Hippocampal formation (tissue), 2 donors: ENCODE data around the gene PIP5K1B.

ENCODE experiments used
- DNase-seq, 2 donors: peaks; one replicate each; lab custom pipeline; 2025; lab: John Stamatoyannopoulos, UW

Gene PIP5K1B

DNA sequence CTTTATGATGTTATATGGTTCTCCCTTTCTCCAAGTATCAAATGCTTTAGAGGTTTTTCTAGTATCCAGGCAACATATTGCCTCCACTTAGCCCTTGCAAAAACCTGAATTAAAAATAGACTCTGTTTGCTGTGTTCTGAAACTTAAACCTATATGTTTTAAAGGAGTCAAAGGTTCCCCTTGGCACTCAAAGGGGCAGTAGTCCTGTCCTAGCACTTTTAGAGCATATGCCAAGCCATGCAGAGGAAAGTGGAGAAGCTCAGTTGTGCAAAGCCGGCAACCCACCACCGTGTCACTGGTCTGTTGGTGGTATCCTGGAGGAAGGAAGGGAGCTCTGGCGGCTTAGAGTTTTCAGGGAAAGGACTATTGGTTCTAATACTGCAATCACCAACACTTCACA is 154.3 kb downstream of the PIP5K1B start:
- no peak for DNase-seq

DNA sequence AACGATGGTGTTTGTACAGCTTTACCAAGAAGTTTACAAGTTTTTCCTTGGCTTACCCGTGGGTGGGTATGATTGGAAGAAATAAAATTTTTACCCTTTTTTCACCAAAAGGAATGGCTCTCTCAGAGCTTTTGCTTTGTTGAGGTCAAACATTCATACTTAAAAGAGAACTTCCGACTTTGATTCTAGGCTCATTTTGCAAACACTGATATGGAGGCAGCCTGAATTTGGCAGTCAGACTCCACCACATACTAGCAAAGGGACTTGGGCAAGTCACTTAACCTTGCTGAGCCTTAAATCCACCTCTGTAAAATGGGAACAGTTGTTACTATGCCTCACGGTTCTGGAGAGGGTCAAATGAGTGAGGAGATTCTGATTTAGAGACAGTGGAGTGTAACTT is 155.4 kb downstream of the PIP5K1B start:
- DNase-seq = no peak

DNA sequence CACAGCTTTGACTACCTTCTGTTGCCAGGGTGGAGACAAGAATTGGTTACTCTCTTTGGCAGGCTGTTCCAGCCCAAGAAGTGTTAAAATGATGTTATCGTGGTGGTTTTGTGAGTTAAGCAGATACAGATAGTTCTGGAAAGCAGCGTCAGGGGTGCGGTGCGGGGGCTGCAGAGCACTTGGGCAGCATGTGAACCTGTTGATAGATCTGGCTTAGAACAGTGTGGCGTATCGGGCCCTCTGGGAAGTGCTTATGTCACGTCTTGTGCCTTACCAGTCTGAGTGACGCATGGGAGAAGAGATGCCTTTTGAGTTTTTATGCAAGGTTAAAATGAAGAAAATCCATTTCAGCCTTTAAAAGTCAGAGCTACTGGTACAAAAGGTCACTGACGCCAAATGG is 156.4 kb downstream of the PIP5K1B start:
- DNase-seq = no peak

DNA sequence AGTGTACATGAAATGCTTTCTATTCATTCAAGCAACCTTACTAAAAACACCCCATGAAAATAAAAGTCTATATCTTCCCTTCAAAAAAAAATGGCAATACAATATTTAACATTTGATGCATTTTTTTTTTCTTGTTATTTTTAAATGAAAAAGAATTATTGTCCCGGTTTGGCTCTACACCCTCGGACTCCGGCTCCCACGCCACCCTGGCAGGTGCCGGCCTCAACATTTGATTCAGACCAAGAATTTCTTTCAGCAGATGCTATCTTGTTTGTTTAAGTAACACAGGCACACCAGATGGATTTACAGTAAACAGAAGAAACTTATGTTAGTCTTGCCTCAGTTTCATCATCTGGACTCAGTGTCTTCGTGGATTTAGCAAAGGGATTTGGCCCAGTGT is 162.0 kb downstream of the PIP5K1B start:
- DNase-seq = no peak

DNA sequence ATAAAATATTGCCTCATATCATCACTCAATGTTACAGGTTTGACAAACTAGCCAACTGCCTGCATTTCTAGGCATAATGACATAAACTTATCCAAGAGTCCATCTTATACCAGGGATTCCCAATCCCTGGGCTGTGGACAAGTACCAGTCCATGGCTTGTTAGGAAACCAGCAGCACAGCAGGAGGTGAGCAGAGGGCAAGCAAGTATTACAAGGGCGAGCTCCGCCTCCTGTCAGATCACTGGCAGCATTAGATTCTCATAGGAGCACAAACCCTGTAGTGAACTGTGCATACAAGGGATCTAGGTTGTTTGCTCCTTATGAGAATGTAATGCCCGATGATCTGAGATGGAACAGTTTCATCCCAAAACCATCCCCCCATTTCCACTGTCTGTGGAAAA is 164.0 kb downstream of the PIP5K1B start:
- DNase-seq = no peak

DNA sequence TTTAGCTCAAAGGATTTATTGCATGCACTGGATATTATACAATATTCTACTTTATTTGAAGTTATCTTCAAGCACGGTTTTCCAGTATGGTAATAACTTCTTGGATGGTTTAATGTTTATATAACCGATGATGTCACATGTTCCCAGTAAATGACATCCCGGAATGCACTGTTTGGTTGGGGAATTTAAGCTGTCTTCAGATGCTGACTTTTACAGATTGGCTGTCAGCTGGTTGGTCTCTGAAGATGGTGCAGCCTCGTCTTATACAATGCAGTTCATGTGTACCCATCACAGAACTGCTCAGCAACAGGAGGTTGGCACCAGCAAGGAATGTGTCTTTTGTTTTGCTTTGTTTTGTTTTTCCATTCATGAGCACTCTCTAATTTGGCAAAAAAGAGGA is 165.0 kb downstream of the PIP5K1B start:
- no peak for DNase-seq

DNA sequence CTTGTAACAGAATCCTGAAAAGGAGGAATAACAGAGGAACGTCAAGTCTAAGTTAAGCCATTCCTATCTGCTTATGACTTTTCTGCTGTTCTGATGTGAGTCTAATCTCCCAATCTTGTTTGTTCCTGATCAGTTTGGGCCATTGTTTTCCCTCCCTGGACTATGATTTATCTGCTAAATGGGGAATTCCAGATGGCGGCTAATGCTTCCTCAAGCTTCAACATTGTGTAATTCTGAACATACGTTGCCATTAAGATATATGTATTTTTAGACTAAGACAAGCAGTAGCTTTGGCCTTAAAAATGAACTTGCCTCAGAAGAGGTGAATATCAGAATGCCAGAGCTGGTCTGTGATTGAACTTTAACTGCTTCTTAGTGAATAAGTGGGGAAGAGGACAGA is 166.2 kb downstream of the PIP5K1B start:
- no peak for DNase-seq

DNA sequence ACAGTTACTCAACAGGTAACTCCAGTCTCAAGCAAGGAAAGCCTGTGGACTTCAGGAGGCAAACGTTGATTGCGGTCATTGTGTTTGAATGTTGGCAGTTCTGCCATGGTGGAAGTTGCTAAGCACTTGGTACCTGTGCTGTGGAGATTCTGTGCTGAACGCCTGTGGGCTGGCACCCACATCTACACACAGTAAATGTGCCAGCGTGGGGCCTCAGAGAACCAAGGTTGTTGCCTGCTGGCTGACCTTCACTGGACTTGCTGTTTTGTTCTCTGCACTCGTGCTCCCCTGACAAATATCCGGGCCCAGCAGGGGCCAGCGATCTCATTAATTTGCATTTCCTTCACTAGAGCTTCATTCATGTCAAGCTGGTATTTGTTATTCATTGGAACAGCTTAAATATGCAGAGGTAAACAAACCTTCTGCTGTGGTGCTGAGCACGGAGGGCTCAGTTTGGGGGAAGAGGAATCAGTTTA is 167.0 kb downstream of the PIP5K1B start:
- no peak for DNase-seq

DNA sequence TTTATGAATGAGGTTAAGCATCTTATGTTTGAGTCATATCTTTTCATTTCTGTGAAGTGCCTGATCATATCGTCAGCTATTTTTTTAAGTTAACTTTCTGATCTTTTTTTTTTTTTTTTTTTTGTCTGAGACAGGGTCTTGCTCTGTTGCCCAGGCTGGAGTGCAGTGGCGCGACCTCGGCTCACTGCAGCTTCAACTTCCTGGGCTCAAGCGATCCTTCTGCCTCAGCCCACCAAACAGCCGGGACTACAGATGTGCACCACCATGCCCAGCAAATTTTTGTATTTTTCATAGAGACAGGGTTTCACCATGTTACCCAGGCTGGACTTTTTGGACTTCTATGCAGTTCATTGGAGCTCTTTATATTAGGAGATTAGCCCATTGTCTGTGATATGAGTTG is 168.1 kb downstream of the PIP5K1B start:
- DNase-seq = no peak

DNA sequence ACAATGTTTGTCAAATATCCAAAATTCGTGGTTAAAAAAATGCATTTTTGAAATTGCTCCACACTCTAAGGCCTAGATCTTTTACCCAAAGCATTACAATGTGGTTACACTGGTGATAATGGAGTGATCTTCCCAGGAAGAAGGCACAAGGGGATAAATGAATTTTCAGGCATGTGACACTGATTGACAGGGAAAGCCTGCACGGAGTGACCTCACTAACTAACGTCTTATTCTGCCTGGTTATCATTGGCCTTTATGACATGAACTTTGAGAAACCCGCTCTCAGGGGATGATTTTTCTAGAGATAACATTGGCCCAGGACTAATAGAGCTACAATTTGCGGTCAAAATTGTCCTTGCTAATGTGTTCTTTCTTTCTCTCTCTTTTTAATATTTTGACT is 171.2 kb downstream of the PIP5K1B start:
- DNase-seq = no peak

DNA sequence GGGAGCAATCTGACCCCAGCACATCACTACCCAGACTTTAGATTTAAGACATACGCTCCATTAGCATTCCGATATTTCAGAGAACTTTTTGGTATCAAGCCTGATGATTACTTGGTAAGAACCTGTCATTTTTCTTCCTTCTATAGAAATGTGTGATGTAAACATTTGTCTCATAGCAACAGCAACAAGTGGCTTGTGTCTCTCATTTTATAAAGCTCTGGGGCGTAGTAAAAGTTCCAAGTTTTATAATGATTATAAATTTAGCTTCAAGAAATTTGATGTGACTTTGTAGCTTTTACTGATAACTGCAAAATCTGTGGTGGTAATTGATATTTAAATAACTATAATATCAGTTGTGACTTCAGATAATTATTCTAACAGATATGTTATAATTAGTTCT is 171.6 kb downstream of the PIP5K1B start:
- no peak for DNase-seq

DNA sequence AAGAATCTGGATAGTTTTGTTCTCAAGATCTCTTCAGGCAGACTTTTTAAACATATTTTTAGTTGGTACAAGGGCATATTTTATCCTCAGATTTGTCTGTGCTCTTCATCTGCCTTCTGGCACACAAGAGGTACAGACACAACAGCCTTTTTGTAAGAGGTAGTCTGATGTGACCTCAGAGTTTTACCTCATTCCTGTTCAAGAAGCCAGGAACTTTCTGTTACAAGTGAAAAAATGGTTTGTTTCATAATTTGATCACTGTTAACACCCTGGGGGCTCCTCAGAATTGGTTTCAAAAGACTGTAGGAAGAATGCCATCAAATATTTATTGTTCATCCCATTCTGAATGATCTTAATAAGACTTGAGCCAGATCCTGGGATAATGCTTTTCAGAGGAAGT is 172.2 kb downstream of the PIP5K1B start:
- no peak for DNase-seq

DNA sequence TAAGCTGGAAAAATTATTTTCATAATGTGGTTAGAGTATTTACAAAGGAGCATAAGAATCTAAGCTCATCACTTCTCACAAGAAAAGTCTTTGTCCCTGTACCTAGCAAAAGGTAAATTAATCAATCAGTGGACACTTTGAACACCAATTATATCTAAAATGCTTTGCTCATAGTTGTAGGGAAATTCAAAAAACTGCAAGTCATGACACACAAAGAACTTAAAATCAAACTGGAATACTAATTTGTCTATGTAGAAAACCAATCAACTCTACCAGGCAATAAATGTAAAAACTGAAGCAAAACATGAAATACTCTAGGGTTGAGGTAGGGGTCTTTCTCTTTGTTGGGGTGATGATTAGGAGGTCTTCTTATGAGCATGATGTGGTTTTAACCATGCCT is 173.4 kb downstream of the PIP5K1B start:
- no peak for DNase-seq

DNA sequence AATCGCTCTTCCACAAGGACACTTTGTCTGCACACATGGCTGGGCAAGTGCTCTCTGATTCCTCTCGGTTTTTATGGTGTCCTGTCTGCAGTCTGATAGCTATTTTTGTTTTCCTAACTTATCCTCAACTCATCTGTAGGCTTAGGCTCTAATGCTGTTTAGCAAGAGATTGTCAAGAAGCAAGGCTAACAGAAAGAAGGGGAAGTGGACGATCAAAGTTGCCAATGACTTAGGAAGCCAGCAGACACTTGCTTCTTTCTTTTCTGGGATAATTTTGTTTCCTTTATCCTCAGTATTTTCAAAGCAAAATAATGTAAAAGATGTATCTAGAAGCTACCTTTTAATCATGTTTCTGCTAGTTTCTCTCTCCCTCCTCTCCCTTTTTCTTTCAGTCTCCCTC is 178.2 kb downstream of the PIP5K1B start:
- DNase-seq = no peak

DNA sequence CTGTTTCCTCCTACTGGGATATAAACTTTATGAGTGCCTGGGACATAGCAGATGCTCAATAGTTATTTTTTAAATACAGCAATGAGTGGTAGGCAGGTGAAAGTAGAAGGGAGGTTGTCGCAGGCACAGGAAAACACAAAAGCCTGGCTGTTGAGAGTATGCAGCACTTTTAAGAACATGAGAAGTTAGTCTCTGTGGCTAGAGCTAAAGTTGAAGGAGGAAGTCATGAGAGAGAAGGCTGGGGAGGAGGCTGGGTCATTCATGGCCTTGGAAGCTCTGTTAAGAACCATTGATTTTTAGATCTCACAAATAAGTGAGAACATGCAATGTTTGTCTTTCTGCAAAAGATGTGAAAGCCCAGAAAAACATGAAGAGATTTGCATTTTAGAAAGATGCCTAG is 182.2 kb downstream of the PIP5K1B start:
- DNase-seq = no peak

DNA sequence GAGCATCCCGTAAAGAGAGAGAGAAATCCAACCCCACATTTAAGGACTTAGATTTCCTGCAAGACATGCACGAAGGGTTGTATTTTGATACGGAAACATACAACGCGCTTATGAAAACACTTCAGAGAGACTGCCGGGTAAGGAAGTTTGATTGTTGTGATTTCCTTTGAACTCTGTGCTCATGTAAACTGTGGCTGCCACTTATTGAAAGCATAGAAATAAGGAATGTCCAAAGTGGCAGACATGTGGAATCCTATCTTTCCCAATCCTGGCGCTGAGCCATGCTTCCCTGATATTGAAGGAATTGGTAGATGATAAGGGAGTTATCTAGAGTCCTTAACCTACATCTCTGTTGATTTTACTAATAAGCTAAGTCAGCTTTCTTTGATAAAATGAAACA is 189.5 kb downstream of the PIP5K1B start:
- DNase-seq = no peak

DNA sequence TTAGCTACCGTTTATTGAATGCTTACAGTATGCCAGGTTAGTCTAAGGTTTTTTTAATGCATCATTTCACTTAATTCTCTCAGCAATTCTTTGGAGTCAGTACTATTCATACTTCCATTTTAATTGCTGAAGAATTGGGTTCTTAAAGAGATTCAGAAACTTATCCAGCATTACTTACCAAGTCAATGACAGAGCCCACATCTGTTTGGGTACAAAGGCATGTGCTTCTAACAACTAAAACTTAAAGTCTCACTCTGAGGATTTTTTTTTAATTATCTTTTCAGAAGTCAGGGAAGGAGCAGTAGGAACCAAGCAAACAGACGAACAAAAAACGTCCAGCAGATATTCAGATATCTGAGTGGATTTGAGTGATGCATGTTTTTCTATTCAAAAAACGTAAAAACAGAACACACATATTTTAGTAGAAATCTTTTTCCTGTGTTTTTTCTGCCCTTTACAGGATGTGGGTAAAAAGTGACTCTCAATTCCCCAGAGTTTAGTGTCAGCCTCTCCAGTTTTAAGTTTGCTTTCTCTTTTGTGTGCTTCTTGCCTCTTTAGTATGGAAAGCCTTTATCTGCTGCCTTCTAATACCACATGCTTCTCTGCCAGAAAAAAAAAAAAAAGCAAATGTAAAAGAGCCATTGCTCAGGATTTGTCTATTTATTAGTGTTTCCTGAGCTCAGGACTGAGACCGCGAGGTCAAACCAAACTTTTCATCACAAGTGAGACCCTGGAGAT is 190.9 kb downstream of the PIP5K1B start:
- no peak for DNase-seq

DNA sequence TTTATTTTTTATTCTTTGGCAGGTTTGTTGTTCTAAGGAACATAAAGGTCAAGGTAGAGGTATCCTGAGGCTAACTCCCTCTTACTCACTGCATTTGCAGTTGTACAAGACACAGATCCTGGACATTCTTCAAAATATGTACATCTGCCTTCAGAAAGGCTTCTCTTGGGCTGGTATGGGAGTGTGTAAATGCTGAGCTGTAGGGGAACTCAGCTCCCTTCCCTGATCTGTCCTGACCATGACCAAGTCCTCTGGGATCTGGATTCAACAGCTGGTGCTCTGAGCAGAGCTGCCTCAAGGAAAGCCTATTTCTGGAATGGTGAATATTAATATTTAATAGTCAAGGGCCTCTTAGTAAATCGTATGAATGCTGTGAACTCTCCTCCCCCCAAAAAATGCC is 191.4 kb downstream of the PIP5K1B start:
- no peak for DNase-seq

DNA sequence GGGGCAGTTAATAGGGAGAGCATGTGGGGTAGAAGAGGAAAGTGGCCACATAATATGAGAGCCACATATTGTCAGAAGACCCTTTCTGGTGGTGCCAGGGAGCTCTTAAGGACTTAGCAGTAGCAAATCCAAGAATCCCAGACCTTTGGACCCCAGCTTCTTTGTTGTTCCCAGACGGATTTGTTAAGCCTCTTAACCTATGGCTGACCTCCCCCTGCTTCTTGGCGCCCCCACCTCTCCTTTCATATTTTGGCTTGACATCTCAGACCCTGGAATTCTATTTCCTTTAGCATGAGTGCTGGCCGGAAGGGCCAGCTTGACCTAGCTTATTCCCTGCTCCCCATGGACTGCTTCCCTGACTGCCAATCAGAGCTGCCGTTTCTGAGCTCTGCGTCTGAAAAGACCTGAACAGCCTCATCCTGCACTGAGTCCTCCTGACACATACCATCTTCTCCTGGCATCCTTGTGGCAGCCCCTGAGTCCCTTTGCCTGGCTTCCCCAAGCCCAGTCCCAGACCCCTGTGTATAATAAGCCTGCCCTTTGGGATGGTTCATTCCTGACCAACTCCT is 192.6 kb downstream of the PIP5K1B start:
- no peak for DNase-seq

DNA sequence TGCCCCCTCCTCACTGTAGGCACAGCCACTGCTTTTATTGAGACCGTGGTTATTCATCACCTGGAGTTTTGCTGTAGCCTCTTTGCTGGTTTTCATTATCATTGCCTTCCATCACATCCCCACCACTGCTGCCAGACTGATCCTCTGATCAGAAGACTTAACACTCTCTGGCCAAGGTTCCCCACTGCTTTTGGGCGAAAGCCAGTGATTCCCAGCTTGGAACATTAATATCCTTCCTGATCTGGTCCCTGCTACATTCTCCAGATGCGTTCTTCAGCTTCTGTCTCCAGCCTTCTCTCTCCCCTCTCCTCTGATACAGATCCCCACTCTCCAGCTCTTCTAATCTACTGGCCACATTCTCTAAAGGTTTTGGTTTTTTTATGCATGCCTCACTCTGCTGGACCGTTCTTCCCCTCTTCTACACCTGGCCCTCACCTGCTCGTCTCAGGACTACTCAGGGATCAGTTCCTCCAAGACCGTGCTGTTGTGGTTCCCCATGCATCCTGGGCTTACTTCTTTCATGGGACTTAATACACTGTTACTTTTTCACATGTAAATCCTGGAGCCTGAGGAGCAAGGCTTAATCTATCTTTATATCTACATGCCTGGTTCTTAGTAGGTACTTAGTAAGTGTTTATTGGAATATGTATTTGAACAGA is 193.9 kb downstream of the PIP5K1B start:
- no peak for DNase-seq

DNA sequence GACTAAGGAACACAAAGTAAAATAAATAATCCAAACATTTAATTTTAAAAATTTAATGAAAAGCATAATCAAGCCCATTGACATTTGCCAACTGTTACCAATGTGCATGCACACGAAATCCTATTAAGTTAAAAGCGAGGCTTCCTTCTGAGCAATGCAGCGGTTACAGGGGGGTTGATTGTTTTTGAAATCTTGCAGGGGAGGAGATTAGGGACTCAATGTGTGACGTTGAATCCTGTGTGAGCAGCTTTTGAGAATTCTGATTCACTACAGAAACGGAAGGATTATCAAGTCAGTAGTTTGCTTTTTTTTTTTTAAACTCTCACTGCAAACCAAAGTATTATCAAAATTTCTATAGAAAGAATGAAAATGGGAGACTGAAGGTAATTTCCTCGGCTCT is 199.4 kb downstream of the PIP5K1B start:
- DNase-seq = no peak

DNA sequence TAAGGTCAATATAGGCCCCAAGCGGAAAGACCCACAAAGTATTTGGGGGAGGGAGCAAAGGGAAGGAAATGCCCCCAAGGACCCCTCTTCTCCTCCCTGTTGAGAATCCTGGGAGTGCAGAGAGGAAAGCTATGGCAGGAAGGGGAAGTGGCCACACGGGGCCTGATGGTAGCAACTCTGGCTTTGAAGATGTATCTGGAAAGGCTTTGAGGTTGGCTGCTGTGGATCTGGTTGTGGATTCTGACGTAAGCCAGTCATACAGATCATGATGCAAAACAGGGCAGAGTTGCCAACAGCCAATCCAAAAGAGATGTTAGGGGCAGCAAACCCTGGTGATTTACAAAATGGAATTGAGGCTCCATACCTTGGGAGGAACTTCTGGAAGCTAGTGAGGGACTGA is 200.1 kb downstream of the PIP5K1B start:
- no peak for DNase-seq

DNA sequence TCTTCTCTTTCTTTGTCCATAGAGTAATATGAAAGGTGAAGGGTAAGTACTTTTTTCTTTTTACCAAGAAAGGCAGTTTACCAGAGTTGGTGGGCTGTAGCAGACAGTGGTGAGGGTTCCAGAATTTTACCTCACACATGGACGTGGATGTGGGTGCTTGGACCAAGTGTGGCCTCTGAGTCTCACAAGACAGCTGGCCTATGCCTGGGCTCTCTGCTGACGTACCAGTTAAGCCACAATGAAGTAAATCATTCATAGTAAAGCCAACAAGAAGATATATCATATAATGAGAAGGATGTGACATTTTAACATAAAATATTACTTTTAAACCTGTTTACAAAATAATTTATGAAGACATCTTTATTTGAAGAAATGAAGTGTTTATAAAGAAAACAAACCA is 202.9 kb downstream of the PIP5K1B start:
- no peak for DNase-seq

DNA sequence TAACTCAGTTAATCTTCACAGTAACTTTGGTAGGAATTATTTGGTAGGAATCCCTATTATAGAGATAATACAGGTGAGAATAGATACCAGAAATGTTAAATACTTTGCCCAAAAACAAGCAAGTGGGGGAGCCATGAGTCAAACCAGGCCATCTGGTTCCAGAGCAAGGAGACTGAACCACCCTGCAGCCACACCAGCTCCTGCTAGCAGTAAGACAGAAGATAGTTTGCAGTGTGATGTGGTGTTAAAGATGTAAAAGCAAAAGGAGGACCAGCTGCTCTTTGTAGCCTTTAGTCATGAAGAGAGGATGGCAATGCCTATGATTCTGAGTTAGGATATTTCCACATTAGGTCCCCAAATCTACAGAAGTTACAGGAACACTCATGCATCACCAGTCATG is 207.5 kb downstream of the PIP5K1B start:
- DNase-seq = no peak
